ENCODE measurements around the gene ACOT11.

- TF ChIP-seq CTCF (IDR thresholded peaks at IDR 0.05) (no peak), POLR2A (IDR thresholded peaks at IDR 0.05) (no peak)
These were observed 56.7 kb downstream of the ACOT11 start for GRCh38 chr1:54604572-54605370.

Data from thyroid gland (tissue), 4 donors.